H1 (cell line): Measurements from ENCODE around the gene LRP1. TPM values are rescaled to one million over a fixed set of nuclear protein-coding genes. Genes with fewer than 3 reads are reported as not detected.
A peak's percentile ranks its signal among the peaks of the same experiment; 100 is the strongest.

ENCODE experiments used
- CTCF ChIA-PET: fragments of 300-600 bp; sonication (Branson Sonifier 250); formaldehyde crosslinking; loops from one replicate; lab custom pipeline; 2021; ENCODE audit not compliant: partially characterized antibody; lab: Charles Lee
- POLR2A ChIA-PET: fragments of 300-600 bp; sonication (Branson Sonifier 250); formaldehyde crosslinking; loops from one replicate; lab custom pipeline; 2021; ENCODE audit warnings: inconsistent platforms; ENCODE audit not compliant: partially characterized antibody; lab: Charles Lee
- DNase-seq, 2 experiments: peaks; one replicate each; pipeline versions ENCODE4 v3.0.0 to v3.0.0-alpha.2; 2010 to 2022; ENCODE audit warnings: low spot score in 2 of 2, low read depth in 1 of 2, mixed read lengths in 1 of 2
- FAIRE-seq: peaks from 2 replicates; lab custom pipeline; 2011; peaks lifted over from hg19 to GRCh38; lab: Jason Lieb, UNC
- H2AFZ ChIP-seq: 2 replicates; pipeline ENCODE4 v1.8.1; 2012; ENCODE audit warnings: low read length, inconsistent platforms
- H2AK5ac ChIP-seq: 2 replicates; pipeline ENCODE4 v1.6.1; 2013; ENCODE audit warnings: low read depth, low read length
- H2BK120ac ChIP-seq: replicated peaks from 2 replicates; pipeline ENCODE3; 2013; ENCODE audit warnings: low read depth, low read length, inconsistent platforms
- H2BK12ac ChIP-seq: 2 replicates; pipeline ENCODE4 v1.6.1; 2013; ENCODE audit warnings: low read depth, low read length
- H2BK15ac ChIP-seq: 2 replicates; pipeline ENCODE4 v1.6.1; 2013; ENCODE audit warnings: low read length
- H2BK20ac ChIP-seq: 2 replicates; pipeline ENCODE4 v1.6.1; 2013; ENCODE audit warnings: low read length
- H2BK5ac ChIP-seq: 2 replicates; pipeline ENCODE4 v1.6.1; 2013; ENCODE audit warnings: low read depth, low read length
- H3K14ac ChIP-seq: 2 replicates; pipeline ENCODE4 v1.6.1; 2013; ENCODE audit warnings: inconsistent platforms; ENCODE audit not compliant: insufficient read length
- H3K18ac ChIP-seq: 2 replicates; pipeline ENCODE4 v1.6.1; 2013; ENCODE audit warnings: low read length; ENCODE audit errors: extremely low read depth
- H3K23ac ChIP-seq: 2 replicates; pipeline ENCODE4 v1.6.1; 2013; ENCODE audit warnings: inconsistent platforms; ENCODE audit not compliant: insufficient read length
- H3K23me2 ChIP-seq: 2 replicates; pipeline ENCODE4 v1.6.1; 2013; ENCODE audit warnings: low read depth, low read length
- H3K27ac ChIP-seq: 2 replicates; pipeline ENCODE4 v1.6.1; 2011; ENCODE audit warnings: low read depth, low read length, inconsistent platforms
- H3K27me3 ChIP-seq, 4 experiments: replicated peaks in 1 of 4; 1 replicate in 1 of 4; 2 replicates in 3 of 4; pipeline versions ENCODE4 v1.6.1 to v1.8.1; 2011 to 2013; ENCODE audit warnings: low read length in 3 of 4, mild to moderate bottlenecking in 3 of 4, inconsistent platforms in 2 of 4, mixed read lengths in 2 of 4, moderate library complexity in 1 of 4; ENCODE audit not compliant: control insufficient read depth in 3 of 4, insufficient read depth in 3 of 4; ENCODE audit errors: extremely low read depth in 1 of 4
- H3K36me3 ChIP-seq, 4 experiments: 2 replicates each; pipeline versions ENCODE4 v1.6.1 to v1.8.1; 2011 to 2013; ENCODE audit warnings: mild to moderate bottlenecking in 4 of 4, low read length in 3 of 4, moderate library complexity in 2 of 4, control low read depth in 1 of 4, inconsistent platforms in 1 of 4; ENCODE audit not compliant: insufficient read depth in 4 of 4, control insufficient read depth in 2 of 4
- H3K4ac ChIP-seq: replicated peaks from 2 replicates; pipeline ENCODE3; 2013; ENCODE audit warnings: low read length, low read depth, mixed read lengths, inconsistent platforms; ENCODE audit not compliant: insufficient read length
- H3K4me1 ChIP-seq, 4 experiments: replicated peaks in 1 of 4; 1 replicate in 1 of 4; 2 replicates in 3 of 4; pipeline versions ENCODE4 v1.6.1 to v1.8.1; 2011 to 2013; ENCODE audit warnings: low read length in 3 of 4, inconsistent platforms in 2 of 4, mixed read lengths in 1 of 4; ENCODE audit not compliant: insufficient read depth in 4 of 4, control insufficient read depth in 3 of 4
- H3K4me2 ChIP-seq, 2 experiments: 2 replicates each; pipeline versions ENCODE4 v1.6.1 to v1.8.1; 2011 to 2013; ENCODE audit warnings: low read depth in 2 of 2, low read length in 2 of 2, control low read depth in 1 of 2, inconsistent platforms in 1 of 2, mild to moderate bottlenecking in 1 of 2; ENCODE audit not compliant: insufficient read depth in 1 of 2
- H3K4me3 ChIP-seq, 4 experiments: fragments of 200-600, 300-600 bp in 1 of 4; sonication (generic), shearing (Covaris generic), sonication (Bioruptor Twin) in 1 of 4; 2 replicates each; pipeline versions ENCODE4 v1.5.1 to v1.8.1; 2011 to 2016; ENCODE audit warnings: low read length in 4 of 4, low read depth in 3 of 4, control low read depth in 2 of 4, inconsistent platforms in 2 of 4, mild to moderate bottlenecking in 2 of 4, mixed read lengths in 1 of 4, moderate library complexity in 1 of 4; ENCODE audit not compliant: insufficient read depth in 2 of 4; ENCODE audit errors: extremely low read depth in 1 of 4
- H3K56ac ChIP-seq: replicated peaks from 2 replicates; pipeline ENCODE3; 2013; ENCODE audit warnings: low read depth, mild to moderate bottlenecking, mixed read lengths, low read length, inconsistent platforms; ENCODE audit not compliant: insufficient read length
- H3K79me1 ChIP-seq: 2 replicates; pipeline ENCODE4 v1.6.1; 2013; ENCODE audit warnings: low read depth, low read length, control low read depth
- H3K79me2 ChIP-seq, 2 experiments: 2 replicates each; pipeline versions ENCODE4 v1.6.1 to v1.8.1; 2012 to 2013; ENCODE audit warnings: low read length in 2 of 2, mild to moderate bottlenecking in 2 of 2, inconsistent platforms in 1 of 2; ENCODE audit not compliant: insufficient read depth in 2 of 2, control insufficient read depth in 1 of 2
- H3K9ac ChIP-seq, 4 experiments: replicated peaks in 1 of 4; 1 replicate in 1 of 4; 2 replicates in 3 of 4; pipeline versions ENCODE4 v1.6.1 to v1.8.1; 2011 to 2013; ENCODE audit warnings: low read depth in 3 of 4, low read length in 3 of 4, control low read depth in 2 of 4, mild to moderate bottlenecking in 2 of 4, moderate library complexity in 2 of 4, inconsistent platforms in 1 of 4; ENCODE audit errors: extremely low read depth in 1 of 4
- H3K9me3 ChIP-seq, 2 experiments: 2 replicates each; pipeline versions ENCODE4 v1.6.1 to v1.8.1; 2012 to 2013; ENCODE audit warnings: mild to moderate bottlenecking in 2 of 2, moderate library complexity in 2 of 2, control low read depth in 1 of 2, inconsistent platforms in 1 of 2, low read depth in 1 of 2, low read length in 1 of 2, mixed read lengths in 1 of 2; ENCODE audit not compliant: insufficient read depth in 2 of 2
- H4K20me1 ChIP-seq, 2 experiments: replicated peaks in 1 of 2; 2 replicates each; pipeline versions ENCODE3 to v1.8.1; 2011 to 2013; ENCODE audit warnings: inconsistent platforms in 2 of 2, low read length in 2 of 2, mild to moderate bottlenecking in 1 of 2; ENCODE audit not compliant: insufficient read depth in 2 of 2, control insufficient read depth in 1 of 2
- H4K5ac ChIP-seq: 2 replicates; pipeline ENCODE4 v1.6.1; 2013; ENCODE audit warnings: low read length, low read depth, mixed read lengths, inconsistent platforms; ENCODE audit not compliant: insufficient read length
- H4K8ac ChIP-seq: 2 replicates; pipeline ENCODE4 v1.8.0; 2013; ENCODE audit warnings: mild to moderate bottlenecking, moderate library complexity, low read length, inconsistent platforms; ENCODE audit not compliant: insufficient read depth; ENCODE audit errors: extremely low read depth
- H4K91ac ChIP-seq: replicated peaks from 2 replicates; pipeline ENCODE3; 2013; ENCODE audit warnings: low read length, mixed read lengths, inconsistent platforms; ENCODE audit not compliant: insufficient read length
- BCL11A ChIP-seq, 2 experiments: IDR thresholded peaks; one replicate each; pipeline ENCODE4 v1.6.1; 2011; ENCODE audit warnings: low read depth in 2 of 2, low read length in 2 of 2, mild to moderate bottlenecking in 2 of 2
- BRCA1 ChIP-seq: IDR thresholded peaks from 2 replicates; pipeline ENCODE4 v1.6.1; 2012; ENCODE audit warnings: low read depth, low read length, improper control_type of control experiment
- CTCF ChIP-seq, 3 experiments: IDR thresholded peaks; 1 replicate in 2 of 3; 2 replicates in 1 of 3; pipeline versions ENCODE4 v1.5.1 to v1.6.1; 2011; ENCODE audit warnings: low read length in 3 of 3, mild to moderate bottlenecking in 3 of 3, inconsistent platforms in 2 of 3, low read depth in 1 of 3, moderate library complexity in 1 of 3; ENCODE audit not compliant: insufficient read depth in 1 of 3; ENCODE audit errors: control extremely low read depth in 1 of 3
- FOSL1 ChIP-seq: IDR thresholded peaks from 2 replicates; pipeline ENCODE4 v1.6.1; 2011; ENCODE audit warnings: mild to moderate bottlenecking, low read depth, low read length, moderate library complexity; ENCODE audit not compliant: insufficient read depth
- JUND ChIP-seq: IDR thresholded peaks from 2 replicates; pipeline ENCODE4 v1.6.1; 2011; ENCODE audit warnings: mild to moderate bottlenecking, improper control_type of control experiment, low read length
- MAX ChIP-seq: IDR thresholded peaks from 2 replicates; pipeline ENCODE4 v1.6.1; 2012; ENCODE audit warnings: inconsistent platforms
- RAD21 ChIP-seq, 2 experiments: IDR thresholded peaks in 1 of 2; conservative IDR thresholded peaks in 1 of 2; 2 replicates each; pipeline ENCODE4 v1.6.1; 2011; ENCODE audit warnings: low read depth in 2 of 2, low read length in 2 of 2, improper control_type of control experiment in 1 of 2, inconsistent platforms in 1 of 2, mild to moderate bottlenecking in 1 of 2, moderate library complexity in 1 of 2
- TAF1 ChIP-seq: IDR thresholded peaks from 2 replicates; pipeline ENCODE4 v1.6.1; 2011; ENCODE audit warnings: mild to moderate bottlenecking, low read depth, low read length
- TCF12 ChIP-seq: IDR thresholded peaks from 2 replicates; pipeline ENCODE4 v1.6.1; 2011; ENCODE audit warnings: low read depth, mild to moderate bottlenecking, low read length
- WGBS, 2 experiments: shearing (Covaris generic) in 1 of 2; methylation state at CpG; one replicate each; pipeline versions ENCODE4 v1.1.6 to v1.1.7; 2013 to 2015; ENCODE audit warnings: low lambda C conversion rate in 2 of 2, mixed read lengths in 2 of 2, inconsistent platforms in 1 of 2, low coverage in 1 of 2, missing lambda C conversion rate in 1 of 2; ENCODE audit not compliant: insufficient replicate concordance in 2 of 2, insufficient coverage in 1 of 2, insufficient read length in 1 of 2; ENCODE audit errors: extremely low coverage in 1 of 2, missing lambda C conversion rate in 1 of 2; 5-methylcytosine and 5-hydroxymethylcytosine counted together
- polyA plus RNA-seq, 7 experiments: library from polyadenylated mRNA; depleted of rRNA in 3 of 7; stranded (reverse) in 5 of 7; unstranded in 2 of 7; fragments of >200 nt in 5 of 7; fragments of 200-250 nt in 2 of 7; gene quantifications; 1 replicate in 5 of 7; 2 replicates in 1 of 7; 4 replicates in 1 of 7; pipeline versions ENCODE4 v1.2.1 to v1.2.3, GENCODE V29; 2011 to 2013; ENCODE audit warnings: missing spikeins in 2 of 7, mixed read lengths in 2 of 7
- total RNA-seq: library from RNA; stranded (reverse); fragmentation: NEBNext Ultra II Directional; extraction: Animal tissue kit (Norgen Biotek cat#: 25700); gene quantifications from 2 replicates; pipeline ENCODE4 v1.2.1, GENCODE V29; 2021

Gene LRP1
- total and polyA plus RNA-seq, 2 of the 8 experiments (the other 6 are each of a cell fraction or from before 2014, with no cell fraction given) = 35.3 to 92.5 TPM

- no peak overlapping the region for H4K91ac ChIP-seq
- DNase-seq (peak; percentile 19 to 72), FAIRE-seq (no peak)
- no peak overlapping the region for H3K56ac ChIP-seq
- no peak overlapping the region for H2AK5ac ChIP-seq
- no peak overlapping the region for H2AFZ ChIP-seq
- no peaks in the 10 kb centered on the region for H3K79me1 ChIP-seq
- no peak overlapping the region for H3K23ac ChIP-seq
- ChIA-PET POLR2A (interaction anchor here (0.7 to 9.9 kb wide), 11 partner anchors 14 to 124 kb away, joined by 3 to 91 read pairs (median 6); partner anchors contain the start of genes LRP1 and SHMT2), CTCF (interaction anchor here (0.6 to 21.9 kb wide), 29 partner anchors 10 to 411 kb away, joined by 3 to 389 read pairs (median 4); partner anchors contain the start of genes LRP1, LRP1-AS and STAT6)
- TF ChIP-seq FOSL1 (no peak), CTCF (IDR thresholded peaks at IDR 0.05; ENCODE audit: control extremely low read depth in 1 of 3, insufficient read depth in 1 of 3, low read depth in 1 of 3, low read length in 3 of 3) (peak in 2 of 3 experiments; percentile 81 to 82; a peak in 3 of 4 replicates), BCL11A (IDR thresholded peaks at IDR 0.05; ENCODE audit: low read depth in 2 of 2, low read length in 2 of 2) (no peak), BRCA1 (no peak), TAF1 (no peak), JUND (no peak), RAD21 (IDR thresholded peaks at IDR 0.05 in 1 of 2, conservative IDR thresholded peaks at IDR 0.05 in 1 of 2; ENCODE audit: low read depth in 2 of 2, low read length in 2 of 2) (peak; percentile 43 to 51), TCF12 (no peak), MAX (0 out of 2 replicates have a peak, but pooled peaks have one; percentile 25)
- H3K14ac ChIP-seq = no peak overlapping the region
- WGBS, 2 experiments = 83% methylated on average over 11 of the region's 11 CpGs; no CpG with 5 or more reads in 1 of the 2 experiments
- H3K18ac ChIP-seq = no peak overlapping the region
- H3K4me1 ChIP-seq = no peaks in the 10 kb centered on the region
- H2BK20ac ChIP-seq = no peak overlapping the region
- no peak overlapping the region; the same call in 1 of the 2 replicates for H2BK5ac ChIP-seq
- no peak overlapping the region for H2BK12ac ChIP-seq
- H3K36me3 ChIP-seq = peaks cover 26 to 53% (median 48%) of the 10 kb centered on the region in 4 experiments
- H3K4me2 ChIP-seq = no peak overlapping the region
- H2BK120ac ChIP-seq = no peak overlapping the region
- H3K79me2 ChIP-seq = no peaks in the 10 kb centered on the region
- no peak overlapping the region for H4K5ac ChIP-seq
- no peak overlapping the region for H3K9ac ChIP-seq
- H3K27ac ChIP-seq = no peak overlapping the region
- H2BK15ac ChIP-seq = no peak overlapping the region
- H4K8ac ChIP-seq = no peak overlapping the region; the same call in 1 of the 2 replicates
- no peaks in the 10 kb centered on the region for H3K23me2 ChIP-seq
- H3K9me3 ChIP-seq = no peaks in the 10 kb centered on the region
- H4K20me1 ChIP-seq = peaks cover 4 to 17% of the 10 kb centered on the region in 2 experiments
- H3K4ac ChIP-seq = no peak overlapping the region
- H3K4me3 ChIP-seq = no peak overlapping the region
- no peaks in the 10 kb centered on the region for H3K27me3 ChIP-seq
These were observed 44.8 kb downstream of the LRP1 start for GRCh38 chr12:57173089-57173488.
